Esophagus (tissue), 2 donors: ENCODE measurements around the gene EFNB2. TPM values are rescaled to one million over a fixed set of nuclear protein-coding genes. Genes with fewer than 3 reads are reported as not detected.

Experiments used
- H3K27ac ChIP-seq, 2 donors: one replicate each; pipeline ENCODE4 v1.5.1; 2013; ENCODE audit warnings: low read depth in 2 of 2, mild to moderate bottlenecking in 2 of 2, inconsistent platforms in 1 of 2, low read length in 1 of 2, moderate library complexity in 1 of 2
- H3K27me3 ChIP-seq, 2 donors: one replicate each; pipeline ENCODE4 v1.6.1; 2013; ENCODE audit warnings: low read length in 2 of 2, control low read depth in 1 of 2, mild to moderate bottlenecking in 1 of 2; ENCODE audit not compliant: insufficient read depth in 2 of 2, control insufficient read depth in 1 of 2
- H3K36me3 ChIP-seq, 2 donors: one replicate each; pipeline ENCODE4 v1.6.1; 2013; ENCODE audit warnings: low read length in 1 of 2; ENCODE audit not compliant: control insufficient read depth in 2 of 2, insufficient read depth in 2 of 2
- H3K4me1 ChIP-seq, 2 donors: one replicate each; pipeline ENCODE4 v1.6.1; 2013; ENCODE audit warnings: low read length in 1 of 2; ENCODE audit not compliant: control insufficient read depth in 2 of 2, insufficient read depth in 2 of 2
- H3K4me3 ChIP-seq, 2 donors: one replicate each; pipeline ENCODE4 v1.5.1; 2013; ENCODE audit warnings: low read length in 2 of 2, mild to moderate bottlenecking in 2 of 2, low read depth in 1 of 2, moderate library complexity in 1 of 2
- H3K9me3 ChIP-seq, 2 donors: one replicate each; pipeline ENCODE4 v1.6.1; 2013; ENCODE audit warnings: mild to moderate bottlenecking in 2 of 2, low read depth in 1 of 2, low read length in 1 of 2, moderate library complexity in 1 of 2; ENCODE audit not compliant: control insufficient read depth in 2 of 2, insufficient read depth in 1 of 2
- WGBS, 2 donors: extraction: QIAGEN DNeasy Blood & Tissue Kit; methylation state at CpG; one replicate each; pipeline ENCODE4 v1.1.7; 2013; 5-methylcytosine and 5-hydroxymethylcytosine counted together
- polyA plus RNA-seq, 2 donors: library from polyadenylated mRNA; stranded (reverse); fragments of 200-250 nt; gene quantifications; one replicate each; pipeline ENCODE4 v1.2.3, GENCODE V29; 2013
- donor health status: healthy with polysubstance abuse.
- donor health status: Bipolar disorder and iron deficiency.

Gene EFNB2
- polyA plus RNA-seq, 2 donors, result 8.0 to 8.4 TPM

- H3K4me1 ChIP-seq, result no peaks in the 10 kb centered on the region
- no peaks in the 10 kb centered on the region for H3K27me3 ChIP-seq
- peak overlapping the region in 1 of 2 donors; percentile 68 for H3K27ac ChIP-seq
- 53 to 55% methylated on average over 6 of the region's 6 CpGs for WGBS, 2 donors
- H3K9me3 ChIP-seq, result no peaks in the 10 kb centered on the region
- no peak overlapping the region for H3K4me3 ChIP-seq
- peaks cover 0 to 19% of the 10 kb centered on the region in 2 donors for H3K36me3 ChIP-seq
These were observed 39.1 kb downstream of the EFNB2 start for GRCh38 chr13:106496072-106496997.

- Histone ChIP-seq H3K27me3 (no peaks in the 10 kb centered on the region), H3K4me3 (no peak overlapping the region), H3K9me3 (no peaks in the 10 kb centered on the region), H3K36me3 (peaks cover 0 to 19% of the 10 kb centered on the region in 2 donors), H3K27ac (no peak overlapping the region), H3K4me1 (no peaks in the 10 kb centered on the region)
- WGBS, 2 donors, result 85 to 90% methylated on average over 3 of the region's 3 CpGs
These were observed 40.5 kb downstream of the EFNB2 start for GRCh38 chr13:106494936-106495335.

- Histone ChIP-seq H3K4me1 (no peaks in the 10 kb centered on the region), H3K4me3 (no peak overlapping the region), H3K27me3 (no peaks in the 10 kb centered on the region), H3K9me3 (no peaks in the 10 kb centered on the region), H3K36me3 (peaks cover 0 to 19% of the 10 kb centered on the region in 2 donors), H3K27ac (no peak overlapping the region)
These were observed 41.0 kb downstream of the EFNB2 start for GRCh38 chr13:106494506-106494905.

- Histone ChIP-seq H3K27ac (no peak overlapping the region), H3K9me3 (no peaks in the 10 kb centered on the region), H3K36me3 (peaks cover 0 to 19% of the 10 kb centered on the region in 2 donors), H3K4me3 (no peak overlapping the region), H3K4me1 (no peaks in the 10 kb centered on the region), H3K27me3 (no peaks in the 10 kb centered on the region)
- WGBS, 2 donors, result 77 to 81% methylated on average over 17 of the region's 17 CpGs
These were observed 41.8 kb downstream of the EFNB2 start for GRCh38 chr13:106493533-106494220.

GRCh38 chr13:106492588-106493475 is 42.6 kb downstream of the EFNB2 start:
- no peak overlapping the region for H3K4me3 ChIP-seq
- peaks cover 0 to 19% of the 10 kb centered on the region in 2 donors for H3K36me3 ChIP-seq
- no peaks in the 10 kb centered on the region for H3K9me3 ChIP-seq
- H3K4me1 ChIP-seq, result no peaks in the 10 kb centered on the region
- no peaks in the 10 kb centered on the region for H3K27me3 ChIP-seq
- 95 to 96% methylated on average over 54 of the region's 54 CpGs for WGBS, 2 donors
- H3K27ac ChIP-seq, result no peak overlapping the region

GRCh38 chr13:106491928-106492587 is 43.4 kb downstream of the EFNB2 start:
- Histone ChIP-seq H3K27ac (no peak overlapping the region), H3K9me3 (no peaks in the 10 kb centered on the region), H3K36me3 (peaks cover 0 to 19% of the 10 kb centered on the region in 2 donors), H3K4me1 (no peaks in the 10 kb centered on the region), H3K4me3 (no peak overlapping the region), H3K27me3 (no peaks in the 10 kb centered on the region)
- 82 to 87% methylated on average over 14 of the region's 14 CpGs for WGBS, 2 donors

- no peak overlapping the region for H3K4me3 ChIP-seq
- no peak overlapping the region for H3K27ac ChIP-seq
- H3K9me3 ChIP-seq, result no peaks in the 10 kb centered on the region
- 70 to 80% methylated on average over 11 of the region's 11 CpGs for WGBS, 2 donors
- H3K27me3 ChIP-seq, result no peaks in the 10 kb centered on the region
- H3K36me3 ChIP-seq, result peaks cover 0 to 19% of the 10 kb centered on the region in 2 donors
- H3K4me1 ChIP-seq, result no peaks in the 10 kb centered on the region
These were observed 44.0 kb downstream of the EFNB2 start for GRCh38 chr13:106491463-106491862.

- Histone ChIP-seq H3K4me3 (no peak overlapping the region), H3K4me1 (no peaks in the 10 kb centered on the region), H3K27ac (no peak overlapping the region), H3K9me3 (no peaks in the 10 kb centered on the region), H3K36me3 (peaks cover 0 to 19% of the 10 kb centered on the region in 2 donors), H3K27me3 (no peaks in the 10 kb centered on the region)
- 72 to 73% methylated on average over 14 of the region's 14 CpGs for WGBS, 2 donors
These were observed 44.7 kb downstream of the EFNB2 start for GRCh38 chr13:106490569-106491321.
